Measurements from ENCODE around the gene SYTL4. TPM values are rescaled to one million over a fixed set of nuclear protein-coding genes. Genes with fewer than 3 reads are reported as not detected.

SYTL4 gene
- polyA plus RNA-seq, 1 donor, result 5.8 TPM

- DNase-seq, result no peak
These were observed 84.8 kb downstream of the SYTL4 start for GRCh38 chrX:100647095-100647494.

- no peak for DNase-seq
These were observed 86.8 kb downstream of the SYTL4 start for GRCh38 chrX:100645106-100645505.

GRCh38 chrX:100643956-100644860 is 87.7 kb downstream of the SYTL4 start, which contains the start of gene SRPX2:
TSS of gene SRPX2 (plus strand) at chrX:100644199. CDS start at chrX:100646323, 2,124 bp downstream.
- peak; percentile 52 for DNase-seq

- DNase-seq, result no peak
These were observed 88.7 kb downstream of the SYTL4 start for GRCh38 chrX:100643212-100643611.

- DNase-seq, result no peak
These were observed 89.6 kb downstream of the SYTL4 start for GRCh38 chrX:100642290-100642689.

- peak; percentile 85 for DNase-seq
These were observed 95.5 kb downstream of the SYTL4 start, which contains the start of gene TSPAN6 for GRCh38 chrX:100636321-100636991. TSS of gene TSPAN6 (minus strand) at chrX:100636806. CDS start at chrX:100636694, 112 bp downstream.

GRCh38 chrX:100635989-100636320 is 96.0 kb downstream of the SYTL4 start:
- DNase-seq, result peak; percentile 19

GRCh38 chrX:100635040-100635439 is 96.9 kb downstream of the SYTL4 start:
- no peak for DNase-seq

- no peak for DNase-seq
These were observed 105.9 kb downstream of the SYTL4 start for GRCh38 chrX:100625985-100626491.

Other genes with a start within 250 kb of the SYTL4 start
- 40.1 TPM for gene TNMD, start 147.2 kb downstream of the SYTL4 start, polyA plus RNA-seq (ENCODE audit: insufficient read length)
- 24.8 TPM for gene TSPAN6, start 95.3 kb downstream of the SYTL4 start, polyA plus RNA-seq (ENCODE audit: insufficient read length)
- gene SRPX2, start 87.9 kb downstream of the SYTL4 start, polyA plus RNA-seq (ENCODE audit: insufficient read length), result 21.0 TPM
- gene CSTF2, start 88.3 kb upstream of the SYTL4 start, polyA plus RNA-seq (ENCODE audit: insufficient read length), result 10.6 TPM
- gene NOX1, start 142.2 kb upstream of the SYTL4 start, polyA plus RNA-seq (ENCODE audit: insufficient read length), result 0.25 TPM
- not detected for gene XKRX, start 196.8 kb upstream of the SYTL4 start, polyA plus RNA-seq (ENCODE audit: insufficient read length)
- not detected for gene ARL13A, start 237.6 kb upstream of the SYTL4 start, polyA plus RNA-seq (ENCODE audit: insufficient read length)

All from hindlimb muscle (tissue), 1 donor.